Neural progenitor cell (in vitro differentiated cells): ENCODE results near the gene PROCR.

ENCODE experiments used
- CTCF ChIP-seq: fragments of 200-600 bp; sonication (generic); IDR thresholded peaks from 2 replicates; pipeline ENCODE4 v1.5.1; 2017; ENCODE audit warnings: antibody characterized with exemption, mild to moderate bottlenecking
- EZH2 ChIP-seq: fragments of 200-600 bp; sonication (generic); IDR thresholded peaks from 2 replicates; pipeline ENCODE4 v1.6.1; 2017; ENCODE audit warnings: antibody characterized with exemption, mild to moderate bottlenecking, moderate library complexity
- EZH2phosphoT487 ChIP-seq: fragments of 200-600 bp; sonication (generic); IDR thresholded peaks from 2 replicates; pipeline ENCODE4 v1.6.1; 2017; ENCODE audit warnings: antibody characterized with exemption

GRCh38 chr20:35131934-35132333 is 39.9 kb upstream of the PROCR start:
- no peak for TF ChIP-seq CTCF
- TF ChIP-seq EZH2, result no peak
- no peak for TF ChIP-seq EZH2phosphoT487
